ENCODE data around the gene PHYHIPL.

DNA sequence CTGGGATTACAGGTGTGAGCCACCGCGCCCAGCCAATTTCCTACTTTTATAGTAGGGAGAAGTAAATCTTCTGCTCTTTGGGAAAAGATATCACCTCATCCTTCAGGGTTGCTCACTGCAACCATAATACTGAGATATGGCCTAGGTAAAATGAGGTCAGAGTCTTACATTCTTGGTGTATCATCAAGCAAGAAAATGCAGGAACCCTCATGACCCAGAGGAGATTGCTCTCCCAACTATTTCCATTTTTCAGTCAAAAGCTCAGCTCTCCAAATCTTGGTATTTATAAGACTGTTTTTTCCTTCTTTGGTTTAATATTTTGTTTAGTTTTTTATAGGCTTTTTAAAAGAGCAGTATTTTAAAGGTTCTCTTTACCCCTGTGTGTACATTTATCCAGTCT, 20.9 kb upstream of the PHYHIPL start:
- TF ChIP-seq, protein P1, sequence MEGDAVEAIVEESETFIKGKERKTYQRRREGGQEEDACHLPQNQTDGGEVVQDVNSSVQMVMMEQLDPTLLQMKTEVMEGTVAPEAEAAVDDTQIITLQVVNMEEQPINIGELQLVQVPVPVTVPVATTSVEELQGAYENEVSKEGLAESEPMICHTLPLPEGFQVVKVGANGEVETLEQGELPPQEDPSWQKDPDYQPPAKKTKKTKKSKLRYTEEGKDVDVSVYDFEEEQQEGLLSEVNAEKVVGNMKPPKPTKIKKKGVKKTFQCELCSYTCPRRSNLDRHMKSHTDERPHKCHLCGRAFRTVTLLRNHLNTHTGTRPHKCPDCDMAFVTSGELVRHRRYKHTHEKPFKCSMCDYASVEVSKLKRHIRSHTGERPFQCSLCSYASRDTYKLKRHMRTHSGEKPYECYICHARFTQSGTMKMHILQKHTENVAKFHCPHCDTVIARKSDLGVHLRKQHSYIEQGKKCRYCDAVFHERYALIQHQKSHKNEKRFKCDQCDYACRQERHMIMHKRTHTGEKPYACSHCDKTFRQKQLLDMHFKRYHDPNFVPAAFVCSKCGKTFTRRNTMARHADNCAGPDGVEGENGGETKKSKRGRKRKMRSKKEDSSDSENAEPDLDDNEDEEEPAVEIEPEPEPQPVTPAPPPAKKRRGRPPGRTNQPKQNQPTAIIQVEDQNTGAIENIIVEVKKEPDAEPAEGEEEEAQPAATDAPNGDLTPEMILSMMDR (conservative IDR thresholded peaks at IDR 0.05; ENCODE audit: low read depth, low read length) = no peak
- no peak for TF ChIP-seq EZH2 (IDR thresholded peaks at IDR 0.05; ENCODE audit: low read length, unreplicated experiment)

All from PC-3 (cell line).